Parietal lobe (tissue), 1 donor: ENCODE results near the gene VDR. TPM values are rescaled to one million over a fixed set of nuclear protein-coding genes. Genes with fewer than 3 reads are reported as not detected.

Experiments used
- total RNA-seq: library from RNA; depleted of rRNA; stranded (reverse); fragments of >200 nt; gene quantifications from one replicate; pipeline ENCODE4 v1.2.3, GENCODE V29; 2014

VDR gene
- total RNA-seq: not detected

GRCh38 chr12:47904713-47905709 lies at the start of gene VDR:
TSS of gene VDR (minus strand) at chr12:47904994. CDS start at chr12:47879113, 25,881 bp downstream.

DNA sequence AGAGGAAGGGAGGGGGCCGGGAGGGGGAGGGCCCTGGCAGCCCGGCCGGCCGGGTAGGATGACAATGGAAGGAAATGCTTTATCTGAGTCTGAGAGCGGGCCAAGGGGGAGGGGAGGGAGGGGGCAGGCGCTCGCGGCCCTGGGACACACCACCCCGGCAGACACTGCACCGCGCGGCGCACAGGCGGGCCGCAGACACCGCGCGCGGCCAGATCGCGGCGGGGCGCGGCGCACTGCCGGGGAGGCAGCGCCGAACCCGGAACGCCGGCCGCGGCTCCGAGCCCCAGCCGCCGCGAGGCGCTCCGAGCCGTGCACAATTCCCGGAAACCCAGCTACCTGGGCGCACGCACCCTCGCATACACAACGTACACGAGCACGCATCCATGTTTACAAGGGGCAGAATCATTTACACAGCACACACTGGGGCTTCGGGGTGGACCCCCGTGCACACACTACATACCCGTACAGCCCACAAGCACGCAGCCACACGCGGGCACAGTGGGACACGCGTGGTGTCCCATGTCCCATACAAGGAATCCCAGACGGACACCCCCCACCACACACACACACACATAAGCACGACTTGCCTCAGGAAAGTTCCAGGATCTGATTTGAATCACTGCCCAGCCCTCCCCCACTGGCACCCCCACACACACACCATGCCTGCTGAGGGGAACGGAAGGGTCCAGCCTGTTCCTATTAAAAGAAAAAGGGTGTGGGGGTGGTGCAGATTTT lies 84.7 kb downstream of the VDR start, which contains the start of gene HDAC7:
Gene HDAC7 (minus strand): TSS at position 8 of the 735 bp plus-strand sequence. CDS start 118 bp downstream, outside the sequence.

Other genes with a start within 250 kb of the VDR start
- gene RPAP3, start 199.0 kb downstream of the VDR start, total RNA-seq: 27.5 TPM
- gene ENDOU, start 179.5 kb downstream of the VDR start, total RNA-seq: not detected
- gene RAPGEF3, start 146.1 kb downstream of the VDR start, total RNA-seq: 17.5 TPM
- gene SLC48A1, start 131.8 kb downstream of the VDR start, total RNA-seq: 8.1 TPM
- gene HDAC7, start 85.1 kb downstream of the VDR start, total RNA-seq: 18.5 TPM
- gene TMEM106C, start 58.6 kb upstream of the VDR start, total RNA-seq: 86.7 TPM
- 0.31 TPM for gene COL2A1, start 99.5 kb upstream of the VDR start, total RNA-seq
- gene SENP1, start 201.1 kb upstream of the VDR start, total RNA-seq: 39.1 TPM
- 105 TPM for gene PFKM, start 214.4 kb upstream of the VDR start, total RNA-seq